GOT3 (cell line): ENCODE data around the gene TNFSF12.

Experiments used
- DNase-seq: peaks from one replicate; lab custom pipeline; 2025; ENCODE audit warnings: mixed read lengths; lab: John Stamatoyannopoulos, UW

The TNFSF12 gene

GRCh38 chr17:7548585-7549400, at the start of gene TNFSF12:
TNFSF12 (plus strand) TSS chr17:7549058; CDS start chr17:7549154, 96 bp downstream.
- no peak for DNase-seq

GRCh38 chr17:7499161-7499560, 49.7 kb upstream of the TNFSF12 start:
- DNase-seq = no peak

GRCh38 chr17:7501729-7502128, 47.1 kb upstream of the TNFSF12 start:
- no peak for DNase-seq

GRCh38 chr17:7502171-7502847, 46.5 kb upstream of the TNFSF12 start:
- no peak for DNase-seq

- DNase-seq = no peak
Observed at GRCh38 chr17:7502987-7503386, 45.9 kb upstream of the TNFSF12 start.

GRCh38 chr17:7503521-7503920, 45.3 kb upstream of the TNFSF12 start:
- DNase-seq = no peak

GRCh38 chr17:7508145-7508544, 40.7 kb upstream of the TNFSF12 start:
- no peak for DNase-seq

GRCh38 chr17:7508846-7509245, 40.0 kb upstream of the TNFSF12 start:
- DNase-seq = no peak

GRCh38 chr17:7509937-7510336, 38.9 kb upstream of the TNFSF12 start:
- DNase-seq = no peak

- DNase-seq = no peak
Observed at GRCh38 chr17:7511108-7511507, 37.8 kb upstream of the TNFSF12 start.

GRCh38 chr17:7512105-7512504, 36.8 kb upstream of the TNFSF12 start:
- no peak for DNase-seq

- DNase-seq = no peak
Observed at GRCh38 chr17:7512824-7513540, 35.9 kb upstream of the TNFSF12 start.

- DNase-seq = no peak
Observed at GRCh38 chr17:7513850-7514419, 34.9 kb upstream of the TNFSF12 start.

- DNase-seq = no peak
Observed at GRCh38 chr17:7515911-7516610, 32.8 kb upstream of the TNFSF12 start.

GRCh38 chr17:7523033-7523432, 25.8 kb upstream of the TNFSF12 start:
- no peak for DNase-seq

GRCh38 chr17:7528842-7529241, 20.0 kb upstream of the TNFSF12 start:
- no peak for DNase-seq

- DNase-seq = no peak
Observed at GRCh38 chr17:7530023-7530900, 18.6 kb upstream of the TNFSF12 start.

- DNase-seq = no peak
Observed at GRCh38 chr17:7538050-7538449, 10.8 kb upstream of the TNFSF12 start.

- DNase-seq = no peak
Observed at GRCh38 chr17:7538891-7539545, 9.8 kb upstream of the TNFSF12 start.

- DNase-seq = no peak
Observed at GRCh38 chr17:7541074-7541621, 7.7 kb upstream of the TNFSF12 start.
